Hepatocyte (in vitro differentiated cells): ENCODE measurements around the gene SLC25A17. TPM values are rescaled to one million over a fixed set of nuclear protein-coding genes. Genes with fewer than 3 reads are reported as not detected.

ENCODE experiments used
- DNase-seq: peaks from one replicate; pipeline ENCODE4 v3.0.0-alpha.2; 2016; ENCODE audit warnings: low spot score
- H2AFZ ChIP-seq: fragments of 200-600 bp; sonication (generic); 2 replicates; pipeline ENCODE4 v1.6.0; 2016; ENCODE audit warnings: antibody characterized with exemption, mild to moderate bottlenecking
- H3K27ac ChIP-seq: fragments of 200-600 bp; sonication (generic); 2 replicates; pipeline ENCODE4 v1.5.1; 2016; ENCODE audit warnings: mild to moderate bottlenecking
- H3K27me3 ChIP-seq: fragments of 200-600 bp; sonication (generic); 2 replicates; pipeline ENCODE4 v1.6.1; 2016
- H3K36me3 ChIP-seq: fragments of 200-600 bp; sonication (generic); replicated peaks from 2 replicates; pipeline ENCODE4 v1.5.1; 2016; ENCODE audit warnings: low read depth; ENCODE audit not compliant: insufficient read depth
- H3K4me1 ChIP-seq: fragments of 200-600 bp; sonication (generic); 2 replicates; pipeline ENCODE4 v1.5.1; 2016; ENCODE audit warnings: mild to moderate bottlenecking, moderate library complexity; ENCODE audit not compliant: insufficient read depth
- H3K4me2 ChIP-seq: fragments of 200-600 bp; sonication (generic); 2 replicates; pipeline ENCODE4 v1.6.0; 2016
- H3K4me3 ChIP-seq: fragments of 200-600 bp; sonication (generic); 2 replicates; pipeline ENCODE4 v1.5.1; 2016; ENCODE audit warnings: mild to moderate bottlenecking
- H3K79me2 ChIP-seq: fragments of 200-600 bp; sonication (generic); 2 replicates; pipeline ENCODE4 v1.6.0; 2017; ENCODE audit warnings: mild to moderate bottlenecking
- H3K9me2 ChIP-seq: fragments of 200-600 bp; sonication (generic); replicated peaks from 2 replicates; pipeline ENCODE4 v1.6.0; 2017; ENCODE audit warnings: mild to moderate bottlenecking; ENCODE audit not compliant: insufficient read depth
- H3K9me3 ChIP-seq: fragments of 200-600 bp; sonication (generic); 2 replicates; pipeline ENCODE4 v1.5.1; 2016; ENCODE audit warnings: low read depth, mild to moderate bottlenecking
- H4K20me1 ChIP-seq: fragments of 200-600 bp; sonication (generic); 2 replicates; pipeline ENCODE4 v1.6.0; 2016; ENCODE audit warnings: mild to moderate bottlenecking; ENCODE audit not compliant: insufficient read depth, poor library complexity, severe bottlenecking
- EZH2 ChIP-seq: fragments of 200-600 bp; sonication (generic); IDR thresholded peaks from 2 replicates; pipeline ENCODE4 v1.6.1; 2016; ENCODE audit warnings: antibody characterized with exemption, mild to moderate bottlenecking, borderline replicate concordance
- EZH2phosphoT487 ChIP-seq: fragments of 200-600 bp; sonication (generic); IDR thresholded peaks from one replicate; pipeline ENCODE4 v1.6.1; 2018; ENCODE audit warnings: antibody characterized with exemption, mild to moderate bottlenecking, low read depth, moderate library complexity; ENCODE audit not compliant: unreplicated experiment, severe bottlenecking
- WGBS: methylation state at CpG from one replicate; pipeline ENCODE4 v1.1.6; 2016; ENCODE audit warnings: low lambda C conversion rate; ENCODE audit errors: missing lambda C conversion rate; 5-methylcytosine and 5-hydroxymethylcytosine counted together
- polyA plus RNA-seq: library from polyadenylated mRNA; unstranded; fragments of >200 nt; fragmentation: Nextera tagmentation; extraction: Ambion mirVana; gene quantifications from 2 replicates; pipeline ENCODE4 v1.2.1, GENCODE V29; 2016
- total RNA-seq: library from RNA; depleted of rRNA; stranded (reverse); fragments of >200 nt; gene quantifications from 2 replicates; pipeline ENCODE4 v1.2.3, GENCODE V29; 2014
- TF ChIP-seq, protein P1 (sequence below): fragments of 200-600 bp; sonication (generic); IDR thresholded peaks from 2 replicates; pipeline ENCODE4 v1.5.1; 2016; ENCODE audit warnings: antibody characterized with exemption, mild to moderate bottlenecking; ENCODE audit not compliant: poor library complexity

Gene SLC25A17
- total and polyA plus RNA-seq, 2 experiments from 2014 or later, result 20.5 to 24.8 TPM

- no peak overlapping the region for H2AFZ ChIP-seq
- WGBS, result 95% methylated on average over 3 of the region's 3 CpGs
- H3K27me3 ChIP-seq, result no peaks in the 10 kb centered on the region
- no peaks in the 10 kb centered on the region for H3K4me1 ChIP-seq
- H3K4me3 ChIP-seq, result no peak overlapping the region
- TF ChIP-seq EZH2, result no peak
- TF ChIP-seq EZH2phosphoT487, result no peak
- TF ChIP-seq, protein P1, sequence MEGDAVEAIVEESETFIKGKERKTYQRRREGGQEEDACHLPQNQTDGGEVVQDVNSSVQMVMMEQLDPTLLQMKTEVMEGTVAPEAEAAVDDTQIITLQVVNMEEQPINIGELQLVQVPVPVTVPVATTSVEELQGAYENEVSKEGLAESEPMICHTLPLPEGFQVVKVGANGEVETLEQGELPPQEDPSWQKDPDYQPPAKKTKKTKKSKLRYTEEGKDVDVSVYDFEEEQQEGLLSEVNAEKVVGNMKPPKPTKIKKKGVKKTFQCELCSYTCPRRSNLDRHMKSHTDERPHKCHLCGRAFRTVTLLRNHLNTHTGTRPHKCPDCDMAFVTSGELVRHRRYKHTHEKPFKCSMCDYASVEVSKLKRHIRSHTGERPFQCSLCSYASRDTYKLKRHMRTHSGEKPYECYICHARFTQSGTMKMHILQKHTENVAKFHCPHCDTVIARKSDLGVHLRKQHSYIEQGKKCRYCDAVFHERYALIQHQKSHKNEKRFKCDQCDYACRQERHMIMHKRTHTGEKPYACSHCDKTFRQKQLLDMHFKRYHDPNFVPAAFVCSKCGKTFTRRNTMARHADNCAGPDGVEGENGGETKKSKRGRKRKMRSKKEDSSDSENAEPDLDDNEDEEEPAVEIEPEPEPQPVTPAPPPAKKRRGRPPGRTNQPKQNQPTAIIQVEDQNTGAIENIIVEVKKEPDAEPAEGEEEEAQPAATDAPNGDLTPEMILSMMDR, result no peak
- no peak overlapping the region for H3K4me2 ChIP-seq
- H3K79me2 ChIP-seq, result no peaks in the 10 kb centered on the region
- no peaks in the 10 kb centered on the region for H4K20me1 ChIP-seq
- DNase-seq, result no peak
- H3K9me2 ChIP-seq, result no peaks in the 10 kb centered on the region
- no peak overlapping the region for H3K27ac ChIP-seq
- H3K9me3 ChIP-seq, result no peaks in the 10 kb centered on the region
- H3K36me3 ChIP-seq, result no peaks in the 10 kb centered on the region
These were observed 20.1 kb downstream of the SLC25A17 start for GRCh38 chr22:40799008-40799407.

- Histone ChIP-seq H3K4me3 (no peak overlapping the region), H3K79me2 (no peaks in the 10 kb centered on the region), H3K36me3 (no peaks in the 10 kb centered on the region), H4K20me1 (no peaks in the 10 kb centered on the region), H2AFZ (no peak overlapping the region), H3K4me1 (no peaks in the 10 kb centered on the region), H3K27me3 (no peaks in the 10 kb centered on the region), H3K9me2 (no peaks in the 10 kb centered on the region), H3K27ac (no peak overlapping the region), H3K4me2 (no peak overlapping the region), H3K9me3 (no peaks in the 10 kb centered on the region)
- 96% methylated on average over 1 of the region's 1 CpG for WGBS
- TF ChIP-seq, protein P1, result no peak
- TF ChIP-seq EZH2phosphoT487, result no peak
- no peak for DNase-seq
These were observed 21.7 kb downstream of the SLC25A17 start for GRCh38 chr22:40797427-40797826.

- H3K36me3 ChIP-seq, result no peaks in the 10 kb centered on the region
- DNase-seq, result no peak
- no peaks in the 10 kb centered on the region for H3K27me3 ChIP-seq
- TF ChIP-seq EZH2phosphoT487, result no peak
- TF ChIP-seq, protein P1, result no peak
- TF ChIP-seq EZH2, result no peak
- no peaks in the 10 kb centered on the region for H3K9me2 ChIP-seq
- no peak overlapping the region for H3K4me2 ChIP-seq
- no peak overlapping the region for H3K27ac ChIP-seq
- no peaks in the 10 kb centered on the region for H3K79me2 ChIP-seq
- no peaks in the 10 kb centered on the region for H4K20me1 ChIP-seq
- no peak overlapping the region for H2AFZ ChIP-seq
- H3K4me1 ChIP-seq, result no peaks in the 10 kb centered on the region
- WGBS, result 98% methylated on average over 2 of the region's 2 CpGs
- H3K4me3 ChIP-seq, result no peak overlapping the region
- no peaks in the 10 kb centered on the region for H3K9me3 ChIP-seq
These were observed 26.7 kb downstream of the SLC25A17 start for GRCh38 chr22:40792451-40792850.

DNA sequence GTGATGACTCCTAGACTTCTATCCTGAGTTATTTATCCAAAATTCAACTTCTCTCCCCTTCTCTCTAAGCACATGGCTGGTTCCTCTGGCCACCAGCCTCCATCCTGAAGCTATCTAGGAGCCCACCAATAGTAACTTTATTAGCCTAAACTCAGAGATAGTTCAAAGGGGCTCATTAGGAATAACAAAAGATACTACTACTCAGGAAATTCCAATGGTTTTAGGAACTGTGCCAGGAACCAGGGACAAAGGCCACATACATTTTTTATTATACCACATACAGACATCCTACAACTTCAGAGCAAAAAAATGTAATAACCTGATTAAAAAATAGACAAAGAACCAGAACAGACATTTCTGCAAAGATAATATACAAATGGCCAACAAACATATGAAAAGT, 27.9 kb downstream of the SLC25A17 start:
- no peaks in the 10 kb centered on the region for H3K4me1 ChIP-seq
- no peaks in the 10 kb centered on the region for H4K20me1 ChIP-seq
- no peak overlapping the region for H3K4me3 ChIP-seq
- H3K9me3 ChIP-seq, result no peaks in the 10 kb centered on the region
- no peaks in the 10 kb centered on the region for H3K36me3 ChIP-seq
- no peaks in the 10 kb centered on the region for H3K79me2 ChIP-seq
- H3K27ac ChIP-seq, result no peak overlapping the region
- H2AFZ ChIP-seq, result no peak overlapping the region
- no peaks in the 10 kb centered on the region for H3K9me2 ChIP-seq
- TF ChIP-seq EZH2, result no peak
- no peak for TF ChIP-seq EZH2phosphoT487
- TF ChIP-seq, protein P1, result no peak
- H3K4me2 ChIP-seq, result no peak overlapping the region
- no peak for DNase-seq
- no peaks in the 10 kb centered on the region for H3K27me3 ChIP-seq
